ENCODE data around the gene NFKBIB.

Gene NFKBIB

DNA sequence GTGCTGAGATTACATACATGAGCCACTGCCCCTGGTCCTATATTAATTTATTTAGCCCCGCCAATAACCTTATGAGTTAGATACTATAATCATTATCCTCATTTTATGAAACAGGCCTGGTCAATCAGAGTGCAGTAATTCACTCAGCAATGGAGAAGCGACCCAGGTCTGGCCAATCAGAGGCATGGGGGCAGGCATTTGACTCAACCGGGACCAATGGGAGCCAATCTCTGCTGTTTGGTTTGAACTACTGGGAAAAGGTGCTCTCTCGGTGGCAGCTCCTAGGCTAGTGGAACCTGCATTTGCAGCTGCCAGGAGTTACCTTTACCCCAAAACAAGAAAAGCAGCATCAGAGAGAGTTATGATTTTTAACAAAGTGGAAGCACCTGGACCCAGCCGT, 6.9 kb upstream of the NFKBIB start:
- no peak for TF ChIP-seq TAF1 (IDR thresholded peaks at IDR 0.05; ENCODE audit: borderline replicate concordance, insufficient read depth, low read length)
- no peak for TF ChIP-seq SIN3A (IDR thresholded peaks at IDR 0.05; ENCODE audit: borderline replicate concordance, insufficient read depth, low read length)
- TF ChIP-seq, protein P1, sequence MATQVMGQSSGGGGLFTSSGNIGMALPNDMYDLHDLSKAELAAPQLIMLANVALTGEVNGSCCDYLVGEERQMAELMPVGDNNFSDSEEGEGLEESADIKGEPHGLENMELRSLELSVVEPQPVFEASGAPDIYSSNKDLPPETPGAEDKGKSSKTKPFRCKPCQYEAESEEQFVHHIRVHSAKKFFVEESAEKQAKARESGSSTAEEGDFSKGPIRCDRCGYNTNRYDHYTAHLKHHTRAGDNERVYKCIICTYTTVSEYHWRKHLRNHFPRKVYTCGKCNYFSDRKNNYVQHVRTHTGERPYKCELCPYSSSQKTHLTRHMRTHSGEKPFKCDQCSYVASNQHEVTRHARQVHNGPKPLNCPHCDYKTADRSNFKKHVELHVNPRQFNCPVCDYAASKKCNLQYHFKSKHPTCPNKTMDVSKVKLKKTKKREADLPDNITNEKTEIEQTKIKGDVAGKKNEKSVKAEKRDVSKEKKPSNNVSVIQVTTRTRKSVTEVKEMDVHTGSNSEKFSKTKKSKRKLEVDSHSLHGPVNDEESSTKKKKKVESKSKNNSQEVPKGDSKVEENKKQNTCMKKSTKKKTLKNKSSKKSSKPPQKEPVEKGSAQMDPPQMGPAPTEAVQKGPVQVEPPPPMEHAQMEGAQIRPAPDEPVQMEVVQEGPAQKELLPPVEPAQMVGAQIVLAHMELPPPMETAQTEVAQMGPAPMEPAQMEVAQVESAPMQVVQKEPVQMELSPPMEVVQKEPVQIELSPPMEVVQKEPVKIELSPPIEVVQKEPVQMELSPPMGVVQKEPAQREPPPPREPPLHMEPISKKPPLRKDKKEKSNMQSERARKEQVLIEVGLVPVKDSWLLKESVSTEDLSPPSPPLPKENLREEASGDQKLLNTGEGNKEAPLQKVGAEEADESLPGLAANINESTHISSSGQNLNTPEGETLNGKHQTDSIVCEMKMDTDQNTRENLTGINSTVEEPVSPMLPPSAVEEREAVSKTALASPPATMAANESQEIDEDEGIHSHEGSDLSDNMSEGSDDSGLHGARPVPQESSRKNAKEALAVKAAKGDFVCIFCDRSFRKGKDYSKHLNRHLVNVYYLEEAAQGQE (IDR thresholded peaks at IDR 0.05; ENCODE audit: insufficient read depth in 1 of 2, low read depth in 2 of 2, low read length in 2 of 2), result no peak
- no peak for TF ChIP-seq POLR2AphosphoS5 (IDR thresholded peaks at IDR 0.05; ENCODE audit: low read depth, low read length)
- TF ChIP-seq FOXP2 (optimal IDR thresholded peaks at IDR 0.05; ENCODE audit: borderline replicate concordance, extremely low read depth, extremely low read length, insufficient read depth), result no peak

DNA sequence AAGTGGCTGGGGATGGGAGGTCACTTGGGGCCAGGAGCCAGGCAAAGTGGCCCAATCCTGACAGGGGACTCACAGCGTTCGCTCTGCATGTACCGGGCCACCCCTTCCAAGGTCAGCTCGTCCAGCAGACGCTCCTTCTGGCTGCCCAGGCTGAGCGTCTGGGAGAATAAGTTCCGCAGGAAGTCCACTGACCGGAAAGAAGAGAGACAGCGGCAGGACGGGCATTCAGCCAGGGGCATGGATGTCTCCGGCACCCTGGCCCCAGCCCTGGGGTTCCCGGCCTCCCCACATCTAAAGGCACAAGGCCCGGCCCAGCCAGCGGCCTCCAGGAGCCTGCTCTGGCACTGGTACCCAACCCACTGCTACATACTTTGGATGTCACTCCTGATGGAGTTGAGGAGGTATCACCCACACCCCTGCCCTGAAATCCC, 6.4 kb upstream of the NFKBIB start:
- TF ChIP-seq FOXP2 (optimal IDR thresholded peaks at IDR 0.05; ENCODE audit: borderline replicate concordance, extremely low read depth, extremely low read length, insufficient read depth), result peak; percentile 67
- 0 out of 2 replicates have a peak, but pooled peaks have one; percentile 30 for TF ChIP-seq POLR2AphosphoS5 (IDR thresholded peaks at IDR 0.05; ENCODE audit: low read depth, low read length)
- no peak for TF ChIP-seq TAF1 (IDR thresholded peaks at IDR 0.05; ENCODE audit: borderline replicate concordance, insufficient read depth, low read length)
- no peak for TF ChIP-seq SIN3A (IDR thresholded peaks at IDR 0.05; ENCODE audit: borderline replicate concordance, insufficient read depth, low read length)
- TF ChIP-seq, protein P1 (IDR thresholded peaks at IDR 0.05; ENCODE audit: insufficient read depth in 1 of 2, low read depth in 2 of 2, low read length in 2 of 2), result no peak

DNA sequence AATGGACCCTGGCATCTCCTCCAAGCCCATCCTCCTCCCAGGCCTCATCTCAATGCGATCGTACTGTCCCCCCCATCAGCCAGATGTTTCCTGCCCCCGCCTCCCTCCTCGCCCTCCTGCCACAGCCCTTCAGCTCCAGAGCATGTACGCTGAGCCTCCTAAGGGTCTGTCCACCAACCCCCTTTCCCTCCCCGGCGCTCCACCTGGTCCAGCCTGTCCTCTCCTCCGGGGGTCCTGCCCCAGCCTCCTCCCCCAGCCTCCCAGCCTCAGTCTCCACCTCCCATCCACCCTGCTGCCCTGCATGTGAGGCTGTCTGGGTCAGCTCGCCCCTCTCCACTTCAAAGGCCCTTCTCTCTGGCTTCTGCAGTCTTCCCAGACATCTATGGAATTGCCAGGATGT, 4.8 kb upstream of the NFKBIB start:
- TF ChIP-seq SIN3A (IDR thresholded peaks at IDR 0.05; ENCODE audit: borderline replicate concordance, insufficient read depth, low read length) (no peak), TAF1 (IDR thresholded peaks at IDR 0.05; ENCODE audit: borderline replicate concordance, insufficient read depth, low read length) (no peak), POLR2AphosphoS5 (IDR thresholded peaks at IDR 0.05; ENCODE audit: low read depth, low read length) (no peak), FOXP2 (optimal IDR thresholded peaks at IDR 0.05; ENCODE audit: borderline replicate concordance, extremely low read depth, extremely low read length, insufficient read depth) (no peak)
- TF ChIP-seq, protein P1 (IDR thresholded peaks at IDR 0.05; ENCODE audit: insufficient read depth in 1 of 2, low read depth in 2 of 2, low read length in 2 of 2), result no peak

DNA sequence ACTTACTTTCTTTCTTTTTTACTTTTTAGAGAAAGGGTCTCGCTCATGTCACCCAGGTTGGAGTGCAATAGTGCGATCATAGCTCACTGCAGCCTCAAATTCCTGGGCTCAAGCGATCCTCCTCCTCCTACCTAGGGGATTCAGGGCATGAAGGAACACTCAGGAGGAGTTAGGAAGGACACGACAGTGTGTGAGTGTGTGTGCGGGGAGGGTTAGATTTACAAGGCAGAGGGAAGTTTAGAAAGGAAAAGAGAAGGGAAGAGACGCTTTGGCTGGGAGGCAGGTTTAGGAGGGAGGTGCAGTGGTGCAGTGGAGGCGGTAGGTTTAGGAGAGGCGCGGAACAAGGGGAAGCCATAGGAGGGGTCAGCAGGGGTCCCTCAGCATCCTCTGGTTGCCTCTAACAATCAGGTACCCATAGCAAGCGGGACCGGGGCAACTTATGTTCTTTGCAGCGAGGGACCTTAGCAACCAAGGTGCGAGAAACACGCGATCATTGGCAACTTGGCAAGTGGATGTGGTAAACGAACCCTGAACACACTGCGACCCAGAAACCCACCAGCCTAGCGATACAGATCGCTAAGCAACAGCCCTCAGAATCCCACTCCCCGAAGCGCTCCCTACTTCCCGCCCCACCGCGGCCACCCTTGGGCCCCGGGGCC, 852 bp upstream of the NFKBIB start:
- TF ChIP-seq FOXP2 (optimal IDR thresholded peaks at IDR 0.05; ENCODE audit: borderline replicate concordance, extremely low read depth, extremely low read length, insufficient read depth), result no peak
- TF ChIP-seq TAF1 (IDR thresholded peaks at IDR 0.05; ENCODE audit: borderline replicate concordance, insufficient read depth, low read length), result no peak
- TF ChIP-seq POLR2AphosphoS5 (IDR thresholded peaks at IDR 0.05; ENCODE audit: low read depth, low read length), result no peak
- TF ChIP-seq, protein P1 (IDR thresholded peaks at IDR 0.05; ENCODE audit: insufficient read depth in 1 of 2, low read depth in 2 of 2, low read length in 2 of 2), result no peak
- TF ChIP-seq SIN3A (IDR thresholded peaks at IDR 0.05; ENCODE audit: borderline replicate concordance, insufficient read depth, low read length), result no peak
